ENCODE results near the gene SPOCK1. TPM values are rescaled to one million over a fixed set of nuclear protein-coding genes. Genes with fewer than 3 reads are reported as not detected.

Gene SPOCK1
- total RNA-seq, 4 donors from 2014 or later = 46.5 to 52.7 (median 51.4) TPM

DNA sequence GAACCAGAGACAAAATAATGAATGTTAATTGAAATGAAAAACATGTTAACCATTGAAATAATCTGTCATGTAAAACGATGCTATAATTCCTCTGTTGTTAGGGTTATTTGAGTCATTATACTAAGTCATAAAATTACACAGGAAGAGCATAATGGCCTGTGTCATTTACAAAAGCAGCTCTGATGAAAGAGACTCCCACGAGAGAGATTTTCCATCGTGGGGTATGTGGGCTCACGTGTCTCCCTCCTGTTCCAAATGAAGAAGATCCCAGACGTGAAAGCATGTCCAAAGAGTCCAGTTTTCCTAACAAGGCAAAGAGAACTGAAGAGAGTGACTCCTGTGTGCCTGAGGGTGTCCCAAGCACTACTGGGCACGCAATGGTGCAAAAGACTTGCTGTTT, 379.8 kb downstream of the SPOCK1 start:
- ATAC-seq = no peak
- Histone ChIP-seq H3K36me3 (no peaks in the 10 kb centered on the region), H3K9me3 (no peaks in the 10 kb centered on the region), H3K27ac (no peak overlapping the region), H3K27me3 (no peaks in the 10 kb centered on the region), H3K4me1 (peaks cover 0 to 8% (median 3%) of the 10 kb centered on the region in 3 donors), H3K4me3 (no peak overlapping the region)
- TF ChIP-seq EP300 (IDR thresholded peaks at IDR 0.05) (no peak), POLR2AphosphoS5 (IDR thresholded peaks at IDR 0.05) (no peak), POLR2A (IDR thresholded peaks at IDR 0.05) (no peak)
- TF ChIP-seq, protein P1, sequence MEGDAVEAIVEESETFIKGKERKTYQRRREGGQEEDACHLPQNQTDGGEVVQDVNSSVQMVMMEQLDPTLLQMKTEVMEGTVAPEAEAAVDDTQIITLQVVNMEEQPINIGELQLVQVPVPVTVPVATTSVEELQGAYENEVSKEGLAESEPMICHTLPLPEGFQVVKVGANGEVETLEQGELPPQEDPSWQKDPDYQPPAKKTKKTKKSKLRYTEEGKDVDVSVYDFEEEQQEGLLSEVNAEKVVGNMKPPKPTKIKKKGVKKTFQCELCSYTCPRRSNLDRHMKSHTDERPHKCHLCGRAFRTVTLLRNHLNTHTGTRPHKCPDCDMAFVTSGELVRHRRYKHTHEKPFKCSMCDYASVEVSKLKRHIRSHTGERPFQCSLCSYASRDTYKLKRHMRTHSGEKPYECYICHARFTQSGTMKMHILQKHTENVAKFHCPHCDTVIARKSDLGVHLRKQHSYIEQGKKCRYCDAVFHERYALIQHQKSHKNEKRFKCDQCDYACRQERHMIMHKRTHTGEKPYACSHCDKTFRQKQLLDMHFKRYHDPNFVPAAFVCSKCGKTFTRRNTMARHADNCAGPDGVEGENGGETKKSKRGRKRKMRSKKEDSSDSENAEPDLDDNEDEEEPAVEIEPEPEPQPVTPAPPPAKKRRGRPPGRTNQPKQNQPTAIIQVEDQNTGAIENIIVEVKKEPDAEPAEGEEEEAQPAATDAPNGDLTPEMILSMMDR (IDR thresholded peaks at IDR 0.05) = no peak
- 48 to 59% methylated on average over 6 of the region's 6 CpGs for WGBS, 2 donors (ENCODE audit: low coverage in 1 of 2)

DNA sequence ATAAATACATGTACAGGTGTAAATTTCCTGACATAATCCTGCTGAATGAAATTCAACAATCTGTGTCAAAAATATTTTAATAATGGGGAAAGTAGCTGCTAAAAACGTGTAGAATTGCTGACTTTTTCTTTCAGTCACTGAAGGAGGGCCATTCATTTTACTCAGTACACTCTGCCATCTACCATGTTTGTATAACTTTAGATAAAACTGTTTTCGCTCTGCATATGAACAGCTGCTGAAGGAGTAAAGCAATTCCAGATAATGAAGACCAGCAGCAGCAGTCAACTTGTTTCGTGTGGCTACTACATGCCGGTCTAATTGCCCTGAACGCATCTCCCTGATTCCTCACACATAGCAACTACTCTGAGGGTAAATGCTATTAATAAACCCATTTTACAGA, 380.5 kb downstream of the SPOCK1 start:
- no peaks in the 10 kb centered on the region for H3K27me3 ChIP-seq
- no peaks in the 10 kb centered on the region for H3K36me3 ChIP-seq
- TF ChIP-seq POLR2AphosphoS5 (IDR thresholded peaks at IDR 0.05) = no peak
- TF ChIP-seq EP300 (IDR thresholded peaks at IDR 0.05) = no peak
- no peak for TF ChIP-seq POLR2A (IDR thresholded peaks at IDR 0.05)
- TF ChIP-seq, protein P1 (IDR thresholded peaks at IDR 0.05) = no peak
- WGBS, 2 donors (ENCODE audit: low coverage in 1 of 2) = 64 to 84% methylated on average over 5 of the region's 5 CpGs
- no peak for ATAC-seq
- H3K4me3 ChIP-seq = no peak overlapping the region
- peaks cover 0 to 8% (median 3%) of the 10 kb centered on the region in 3 donors for H3K4me1 ChIP-seq
- no peak overlapping the region for H3K27ac ChIP-seq
- no peaks in the 10 kb centered on the region for H3K9me3 ChIP-seq

DNA sequence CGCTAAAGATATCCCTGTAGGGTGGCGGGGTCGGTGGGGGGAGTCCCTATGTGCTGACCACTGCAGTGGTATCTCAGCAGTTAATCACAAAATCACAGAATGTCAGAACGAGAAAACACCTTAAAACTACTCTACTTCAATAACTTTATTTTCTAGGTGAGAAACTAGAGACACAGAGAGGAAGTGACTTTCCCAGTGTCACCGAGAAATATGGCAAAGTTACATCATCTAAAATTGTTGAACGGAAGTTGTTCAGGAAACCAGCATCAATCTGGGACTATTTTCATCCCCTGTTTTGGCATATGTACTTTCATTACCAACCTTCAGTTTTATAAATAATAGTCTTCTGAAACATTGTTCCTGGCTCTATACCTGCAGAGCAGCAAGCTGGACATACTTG, 384.0 kb downstream of the SPOCK1 start:
- Histone ChIP-seq H3K4me1 (no peaks in the 10 kb centered on the region), H3K4me3 (no peak overlapping the region), H3K27me3 (no peaks in the 10 kb centered on the region), H3K9me3 (no peaks in the 10 kb centered on the region), H3K36me3 (no peaks in the 10 kb centered on the region), H3K27ac (no peak overlapping the region)
- no peak for TF ChIP-seq POLR2AphosphoS5 (IDR thresholded peaks at IDR 0.05)
- TF ChIP-seq, protein P1 (IDR thresholded peaks at IDR 0.05) = no peak
- TF ChIP-seq POLR2A (IDR thresholded peaks at IDR 0.05) = no peak
- no peak for TF ChIP-seq EP300 (IDR thresholded peaks at IDR 0.05)
- no peak for ATAC-seq
- 74 to 90% methylated on average over 3 to 6 of the region's 6 CpGs for WGBS, 2 donors (ENCODE audit: low coverage in 1 of 2)

DNA sequence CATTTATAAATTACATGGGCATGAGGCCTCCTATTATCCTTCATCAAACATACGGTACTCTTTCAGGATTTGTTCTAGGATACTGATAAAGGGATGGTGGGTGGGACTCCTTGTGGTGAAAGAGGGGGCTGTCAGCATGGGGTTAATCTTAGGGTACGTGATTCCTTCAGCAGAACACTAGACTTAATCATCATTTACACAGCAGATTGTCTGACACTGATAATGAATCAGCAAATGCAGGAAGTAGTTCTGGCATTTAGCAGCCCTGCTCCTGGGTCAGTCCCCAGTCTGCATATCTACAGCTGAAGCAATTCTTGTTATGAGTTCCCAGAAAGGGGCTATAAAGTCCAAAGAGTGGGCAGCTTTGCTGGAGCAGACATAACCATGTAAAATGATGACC, 384.6 kb downstream of the SPOCK1 start:
- H3K36me3 ChIP-seq = no peaks in the 10 kb centered on the region
- H3K27ac ChIP-seq = no peak overlapping the region
- no peaks in the 10 kb centered on the region for H3K9me3 ChIP-seq
- H3K27me3 ChIP-seq = no peaks in the 10 kb centered on the region
- no peak for ATAC-seq
- no peaks in the 10 kb centered on the region for H3K4me1 ChIP-seq
- no peak overlapping the region for H3K4me3 ChIP-seq
- 17 to 34% methylated on average over 1 to 2 of the region's 2 CpGs for WGBS, 2 donors (ENCODE audit: low coverage in 1 of 2)
- TF ChIP-seq EP300 (IDR thresholded peaks at IDR 0.05) (no peak), POLR2AphosphoS5 (IDR thresholded peaks at IDR 0.05) (no peak), POLR2A (IDR thresholded peaks at IDR 0.05) (no peak)
- TF ChIP-seq, protein P1 (IDR thresholded peaks at IDR 0.05) = no peak

DNA sequence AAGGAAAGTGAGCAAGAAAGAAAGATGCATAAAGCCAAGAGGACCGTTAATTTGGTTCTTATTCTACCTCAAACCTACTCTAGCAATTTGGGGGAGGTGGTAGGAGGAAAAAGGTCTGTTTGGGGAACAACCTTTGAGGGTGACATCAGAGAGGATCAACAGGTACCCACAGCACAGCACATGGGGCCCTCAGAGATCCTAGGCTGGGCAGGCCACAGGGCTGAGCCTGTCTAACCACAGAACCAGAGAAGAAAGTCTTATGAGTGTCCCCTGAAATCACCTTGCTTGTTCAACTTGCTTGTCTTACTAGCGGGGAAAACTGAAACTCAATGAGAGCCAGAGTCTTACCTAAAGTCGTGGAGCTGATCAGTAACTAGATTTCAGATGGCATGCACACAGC, 385.2 kb downstream of the SPOCK1 start:
- no peak overlapping the region for H3K27ac ChIP-seq
- no peak overlapping the region for H3K4me3 ChIP-seq
- H3K4me1 ChIP-seq = no peaks in the 10 kb centered on the region
- TF ChIP-seq EP300 (IDR thresholded peaks at IDR 0.05) = no peak
- TF ChIP-seq POLR2AphosphoS5 (IDR thresholded peaks at IDR 0.05) = no peak
- no peak for TF ChIP-seq POLR2A (IDR thresholded peaks at IDR 0.05)
- WGBS, 2 donors (ENCODE audit: low coverage in 1 of 2) = 59 to 63% methylated on average over 3 of the region's 3 CpGs
- no peaks in the 10 kb centered on the region for H3K9me3 ChIP-seq
- no peaks in the 10 kb centered on the region for H3K36me3 ChIP-seq
- ATAC-seq = no peak
- H3K27me3 ChIP-seq = no peaks in the 10 kb centered on the region
